ENCODE data around the gene ITM2B. TPM values are rescaled to one million over a fixed set of nuclear protein-coding genes. Genes with fewer than 3 reads are reported as not detected.
A peak's percentile ranks its signal among the peaks of the same experiment; 100 is the strongest.

Gene ITM2B
- total RNA-seq, 1 donor from 2014 or later: 403 TPM

DNA sequence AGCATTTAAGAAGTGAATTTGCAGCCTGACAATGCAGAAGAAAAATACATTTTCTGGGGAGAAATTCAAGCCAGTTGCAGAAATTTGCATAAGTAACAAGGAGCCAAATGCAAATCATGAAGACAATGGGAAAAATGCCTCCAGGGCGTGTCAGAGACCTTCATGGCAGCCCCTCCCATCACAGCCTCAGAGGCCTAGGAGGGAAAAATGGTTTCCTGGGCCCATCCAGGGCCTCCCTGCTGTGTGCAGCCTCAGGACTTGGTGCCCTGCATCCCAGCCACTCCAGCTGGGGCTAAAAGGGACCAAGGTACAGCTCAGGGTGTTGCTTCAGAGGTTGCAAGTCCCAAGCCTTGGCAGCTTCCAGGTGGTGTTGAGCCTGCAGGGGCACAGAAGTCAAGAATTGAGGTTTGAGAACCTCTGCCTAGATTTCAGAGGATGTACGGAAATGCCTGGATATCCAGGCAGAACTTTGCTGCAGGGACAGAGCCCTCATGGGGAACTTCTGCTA, 16.7 kb upstream of the ITM2B start:
- H3K4me3 ChIP-seq (ENCODE audit: low read depth, low read length): no peak overlapping the region
- no peak for DNase-seq (ENCODE audit: low read depth)
- TF ChIP-seq, protein P1, sequence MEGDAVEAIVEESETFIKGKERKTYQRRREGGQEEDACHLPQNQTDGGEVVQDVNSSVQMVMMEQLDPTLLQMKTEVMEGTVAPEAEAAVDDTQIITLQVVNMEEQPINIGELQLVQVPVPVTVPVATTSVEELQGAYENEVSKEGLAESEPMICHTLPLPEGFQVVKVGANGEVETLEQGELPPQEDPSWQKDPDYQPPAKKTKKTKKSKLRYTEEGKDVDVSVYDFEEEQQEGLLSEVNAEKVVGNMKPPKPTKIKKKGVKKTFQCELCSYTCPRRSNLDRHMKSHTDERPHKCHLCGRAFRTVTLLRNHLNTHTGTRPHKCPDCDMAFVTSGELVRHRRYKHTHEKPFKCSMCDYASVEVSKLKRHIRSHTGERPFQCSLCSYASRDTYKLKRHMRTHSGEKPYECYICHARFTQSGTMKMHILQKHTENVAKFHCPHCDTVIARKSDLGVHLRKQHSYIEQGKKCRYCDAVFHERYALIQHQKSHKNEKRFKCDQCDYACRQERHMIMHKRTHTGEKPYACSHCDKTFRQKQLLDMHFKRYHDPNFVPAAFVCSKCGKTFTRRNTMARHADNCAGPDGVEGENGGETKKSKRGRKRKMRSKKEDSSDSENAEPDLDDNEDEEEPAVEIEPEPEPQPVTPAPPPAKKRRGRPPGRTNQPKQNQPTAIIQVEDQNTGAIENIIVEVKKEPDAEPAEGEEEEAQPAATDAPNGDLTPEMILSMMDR (conservative IDR thresholded peaks at IDR 0.05; ENCODE audit: low read depth, low read length): no peak

DNA sequence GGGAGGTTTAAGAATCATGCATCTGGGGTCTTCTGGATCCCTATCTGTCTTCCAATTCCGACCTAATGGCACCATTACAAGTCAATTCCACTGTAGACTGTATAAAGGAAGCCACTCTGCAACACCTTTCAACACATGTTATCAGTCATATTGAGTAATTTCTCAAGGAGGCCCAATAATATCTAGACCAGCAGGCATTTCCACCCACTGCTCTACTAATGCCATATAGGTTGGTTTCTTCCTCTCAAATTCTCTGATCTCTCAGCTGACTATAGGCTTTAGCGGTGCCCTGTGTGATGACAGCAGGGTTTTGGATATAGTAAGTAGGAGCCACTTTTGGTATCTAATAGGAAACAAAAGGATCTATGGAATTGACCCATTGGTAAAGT, 12.4 kb upstream of the ITM2B start:
- no peak for DNase-seq (ENCODE audit: low read depth)
- TF ChIP-seq, protein P1 (conservative IDR thresholded peaks at IDR 0.05; ENCODE audit: low read depth, low read length): no peak
- no peak overlapping the region for H3K4me3 ChIP-seq (ENCODE audit: low read depth, low read length)

DNA sequence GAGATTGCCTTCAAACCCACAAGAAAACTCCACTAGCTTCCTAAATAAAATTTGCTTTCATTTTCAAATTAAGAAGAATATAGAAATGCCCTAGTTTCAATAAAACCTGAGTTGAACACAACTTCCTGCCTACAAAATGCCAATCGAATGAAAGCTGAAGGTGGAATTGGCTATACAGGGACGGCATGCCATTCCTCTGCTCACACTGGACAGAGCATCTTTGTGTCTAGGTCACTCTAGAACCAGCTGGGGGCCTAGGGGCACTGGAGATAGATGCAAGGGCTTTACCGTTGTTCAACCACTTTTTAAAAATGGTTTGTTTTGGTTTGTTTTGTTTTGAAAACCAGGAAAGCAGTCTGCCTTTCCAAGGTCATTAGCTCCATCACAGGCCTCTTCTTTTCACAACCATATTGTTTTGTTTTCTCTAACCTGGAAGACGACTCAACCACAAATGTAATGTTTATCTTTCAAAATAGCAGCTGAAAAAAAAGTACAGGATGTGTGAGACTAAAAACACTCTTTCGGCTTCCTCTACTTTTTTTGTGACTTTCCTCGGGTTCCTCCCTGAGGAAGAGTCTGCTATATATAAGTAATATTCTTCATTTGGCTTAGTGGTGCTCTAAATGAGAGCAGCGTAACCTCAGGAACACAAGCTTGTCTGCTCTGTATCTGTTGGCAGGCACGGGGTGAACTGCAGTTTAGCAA, 11.9 kb upstream of the ITM2B start:
- no peak overlapping the region for H3K4me3 ChIP-seq (ENCODE audit: low read depth, low read length)
- DNase-seq (ENCODE audit: low read depth): no peak
- TF ChIP-seq, protein P1 (conservative IDR thresholded peaks at IDR 0.05; ENCODE audit: low read depth, low read length): no peak

DNA sequence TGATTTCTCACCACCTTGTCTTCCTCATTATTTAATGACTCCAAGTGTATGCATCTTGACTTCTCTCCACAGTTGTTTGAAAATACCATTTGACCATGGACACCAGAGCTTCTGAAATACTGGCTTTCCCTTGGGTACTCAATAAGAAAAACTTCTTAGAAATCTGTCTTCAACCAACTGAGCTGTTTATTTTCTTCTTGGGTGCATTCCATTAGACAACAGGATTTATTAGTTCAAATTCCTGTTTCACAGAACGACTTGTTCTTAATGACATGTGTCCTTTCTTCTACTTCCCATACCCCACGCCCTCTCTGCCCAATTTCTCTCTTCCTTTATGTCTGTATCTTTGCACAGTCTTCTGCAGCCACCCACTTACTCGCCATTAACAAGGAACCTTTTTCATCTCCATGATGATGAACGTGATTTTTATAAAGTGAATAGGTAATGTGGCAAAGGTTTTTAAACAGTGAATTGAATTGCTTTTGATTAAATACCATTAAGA, 11.3 kb upstream of the ITM2B start:
- no peak for DNase-seq (ENCODE audit: low read depth)
- no peak overlapping the region for H3K4me3 ChIP-seq (ENCODE audit: low read depth, low read length)
- TF ChIP-seq, protein P1 (conservative IDR thresholded peaks at IDR 0.05; ENCODE audit: low read depth, low read length): no peak

DNA sequence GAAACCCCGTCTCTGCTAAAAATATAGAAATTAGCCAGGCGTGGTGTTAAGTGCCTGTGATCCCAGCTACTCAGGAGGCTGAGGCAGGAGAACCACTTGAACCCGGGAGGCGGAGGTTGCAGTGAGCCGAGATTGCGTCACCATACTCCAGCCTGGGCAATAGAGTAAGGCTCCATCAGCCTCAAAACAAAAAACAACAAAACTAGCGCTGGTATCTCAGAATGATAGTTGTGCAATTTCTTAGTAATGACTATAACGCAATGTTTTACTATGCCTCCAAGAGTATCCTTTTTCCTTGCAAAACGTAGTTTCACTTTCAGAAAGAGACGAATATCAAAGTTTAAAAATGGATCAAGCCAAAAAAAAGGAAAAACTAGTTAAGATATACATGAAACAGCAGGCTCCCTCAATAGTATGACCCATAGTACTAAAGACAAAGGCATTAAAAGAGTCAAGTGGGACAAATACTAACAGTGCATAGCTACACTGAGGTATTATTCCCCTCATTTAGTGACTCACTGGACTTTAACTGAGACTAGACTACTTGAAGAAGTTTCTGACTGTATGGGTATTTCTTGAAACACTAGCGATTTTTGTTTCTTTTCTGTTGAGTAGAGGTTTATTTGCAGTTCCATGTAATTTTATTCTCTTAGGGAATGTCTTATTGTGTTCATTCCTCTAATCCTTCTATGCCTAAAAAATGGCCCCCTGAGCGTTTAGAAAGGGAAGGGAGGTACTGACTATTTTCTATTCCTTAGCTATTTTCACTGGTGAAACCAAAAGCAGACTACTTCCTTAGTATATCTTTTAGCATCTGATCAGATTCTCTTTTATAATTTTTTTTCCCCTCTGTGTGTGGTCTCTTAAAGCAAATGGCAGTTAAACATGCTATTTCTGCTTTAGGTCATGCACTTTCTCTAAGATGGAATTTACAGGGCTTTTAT, 10.4 kb upstream of the ITM2B start:
- no peak for DNase-seq (ENCODE audit: low read depth)
- TF ChIP-seq, protein P1 (conservative IDR thresholded peaks at IDR 0.05; ENCODE audit: low read depth, low read length): no peak
- H3K4me3 ChIP-seq (ENCODE audit: low read depth, low read length): peak overlapping the region; percentile 49

DNA sequence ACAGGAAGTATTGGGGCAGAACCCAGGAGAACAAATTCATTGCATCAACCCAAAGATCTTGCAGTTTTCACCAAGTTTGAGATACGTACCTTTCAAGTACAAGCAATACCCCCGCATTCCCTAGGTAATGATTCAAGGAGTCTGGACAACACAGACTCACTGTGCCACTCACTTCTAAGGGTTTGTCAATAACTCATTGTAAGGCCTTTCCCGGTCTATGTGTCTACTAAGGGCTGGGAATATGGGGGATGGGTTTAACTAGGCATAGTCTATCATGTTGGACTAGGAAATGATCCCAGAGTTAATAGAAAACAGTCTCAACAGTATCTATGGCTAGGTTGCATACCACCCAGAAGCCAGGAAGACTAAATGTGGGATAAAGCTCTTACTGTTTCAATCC, 8.3 kb upstream of the ITM2B start:
- H3K4me3 ChIP-seq (ENCODE audit: low read depth, low read length): no peak overlapping the region
- DNase-seq (ENCODE audit: low read depth): no peak
- TF ChIP-seq, protein P1 (conservative IDR thresholded peaks at IDR 0.05; ENCODE audit: low read depth, low read length): no peak

Data from epithelial cell of proximal tubule (primary cell).